Measurements from ENCODE around the gene PDGFRB.
A peak's percentile ranks its signal among the peaks of the same experiment; 100 is the strongest.

DNA sequence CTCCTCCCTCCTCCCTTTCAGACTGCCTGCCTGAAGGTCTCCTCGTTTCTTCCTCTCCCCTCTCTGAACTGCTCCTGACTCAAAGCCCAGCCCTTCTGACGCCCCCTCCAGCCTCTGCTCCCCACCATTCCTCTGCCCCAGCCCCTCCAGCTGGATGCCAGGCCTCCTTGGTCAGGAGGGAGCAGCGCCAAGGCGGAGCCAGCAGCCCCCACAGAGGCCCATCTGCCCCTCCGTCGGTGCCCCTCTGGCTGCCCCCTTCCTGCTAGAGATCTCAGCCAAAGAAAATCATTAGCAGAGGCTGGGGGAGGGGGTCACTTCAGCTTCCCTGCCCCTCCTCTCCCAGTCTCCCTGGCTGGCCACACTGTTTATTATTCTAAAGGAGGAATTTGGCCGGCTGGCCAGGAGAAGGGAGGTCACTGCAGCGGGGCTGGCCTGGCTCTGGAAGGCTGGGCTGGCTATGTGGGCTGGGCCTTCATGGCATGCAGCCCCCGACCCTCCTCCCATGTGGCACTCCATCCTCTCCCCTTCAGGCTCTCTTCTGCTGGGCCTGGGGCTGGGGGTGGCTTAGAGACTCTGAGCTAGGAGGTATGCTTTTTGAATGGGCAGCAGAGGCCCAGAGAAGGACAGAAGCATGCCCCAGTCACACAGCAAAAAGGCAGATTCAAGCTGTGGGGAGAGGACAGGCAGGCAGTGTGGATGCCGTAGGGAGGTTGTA, 16.9 kb downstream of the PDGFRB start:
- TF ChIP-seq POLR2A (IDR thresholded peaks at IDR 0.05) (no peak), EP300 (IDR thresholded peaks at IDR 0.05) (peak; percentile 46 to 48)
- TF ChIP-seq, protein P1, sequence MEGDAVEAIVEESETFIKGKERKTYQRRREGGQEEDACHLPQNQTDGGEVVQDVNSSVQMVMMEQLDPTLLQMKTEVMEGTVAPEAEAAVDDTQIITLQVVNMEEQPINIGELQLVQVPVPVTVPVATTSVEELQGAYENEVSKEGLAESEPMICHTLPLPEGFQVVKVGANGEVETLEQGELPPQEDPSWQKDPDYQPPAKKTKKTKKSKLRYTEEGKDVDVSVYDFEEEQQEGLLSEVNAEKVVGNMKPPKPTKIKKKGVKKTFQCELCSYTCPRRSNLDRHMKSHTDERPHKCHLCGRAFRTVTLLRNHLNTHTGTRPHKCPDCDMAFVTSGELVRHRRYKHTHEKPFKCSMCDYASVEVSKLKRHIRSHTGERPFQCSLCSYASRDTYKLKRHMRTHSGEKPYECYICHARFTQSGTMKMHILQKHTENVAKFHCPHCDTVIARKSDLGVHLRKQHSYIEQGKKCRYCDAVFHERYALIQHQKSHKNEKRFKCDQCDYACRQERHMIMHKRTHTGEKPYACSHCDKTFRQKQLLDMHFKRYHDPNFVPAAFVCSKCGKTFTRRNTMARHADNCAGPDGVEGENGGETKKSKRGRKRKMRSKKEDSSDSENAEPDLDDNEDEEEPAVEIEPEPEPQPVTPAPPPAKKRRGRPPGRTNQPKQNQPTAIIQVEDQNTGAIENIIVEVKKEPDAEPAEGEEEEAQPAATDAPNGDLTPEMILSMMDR (IDR thresholded peaks at IDR 0.05) = no peak
